ENCODE measurements around the gene RNF208.

GRCh38 chr9:137189297-137190295 lies 32.4 kb downstream of the RNF208 start:
- TF ChIP-seq, protein P1, sequence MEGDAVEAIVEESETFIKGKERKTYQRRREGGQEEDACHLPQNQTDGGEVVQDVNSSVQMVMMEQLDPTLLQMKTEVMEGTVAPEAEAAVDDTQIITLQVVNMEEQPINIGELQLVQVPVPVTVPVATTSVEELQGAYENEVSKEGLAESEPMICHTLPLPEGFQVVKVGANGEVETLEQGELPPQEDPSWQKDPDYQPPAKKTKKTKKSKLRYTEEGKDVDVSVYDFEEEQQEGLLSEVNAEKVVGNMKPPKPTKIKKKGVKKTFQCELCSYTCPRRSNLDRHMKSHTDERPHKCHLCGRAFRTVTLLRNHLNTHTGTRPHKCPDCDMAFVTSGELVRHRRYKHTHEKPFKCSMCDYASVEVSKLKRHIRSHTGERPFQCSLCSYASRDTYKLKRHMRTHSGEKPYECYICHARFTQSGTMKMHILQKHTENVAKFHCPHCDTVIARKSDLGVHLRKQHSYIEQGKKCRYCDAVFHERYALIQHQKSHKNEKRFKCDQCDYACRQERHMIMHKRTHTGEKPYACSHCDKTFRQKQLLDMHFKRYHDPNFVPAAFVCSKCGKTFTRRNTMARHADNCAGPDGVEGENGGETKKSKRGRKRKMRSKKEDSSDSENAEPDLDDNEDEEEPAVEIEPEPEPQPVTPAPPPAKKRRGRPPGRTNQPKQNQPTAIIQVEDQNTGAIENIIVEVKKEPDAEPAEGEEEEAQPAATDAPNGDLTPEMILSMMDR (IDR thresholded peaks at IDR 0.05) = no peak
- no peak for TF ChIP-seq EZH2 (IDR thresholded peaks at IDR 0.05)
